LNCaP clone FGC (cell line): ENCODE results near the gene METTL21A.
"Not testable (repeated sequence)": the region's sequence is repeated elsewhere in the genome, so short reads cannot be mapped to it uniquely, and the experiment has no call there.

Experiments used
- DNase-seq: peaks from one replicate; pipeline ENCODE4 v3.0.0-alpha.2; 2011; ENCODE audit warnings: low read depth
- H3K4me3 ChIP-seq: 2 replicates; pipeline ENCODE4 v1.5.1; 2011; ENCODE audit warnings: mild to moderate bottlenecking, low read depth, low read length, control low read depth
- TF ChIP-seq, protein P1 (sequence below): IDR thresholded peaks from 2 replicates; pipeline ENCODE4 v1.5.1; 2012; ENCODE audit warnings: mild to moderate bottlenecking; ENCODE audit not compliant: control insufficient read depth, insufficient read depth; ENCODE audit errors: extremely low read depth

METTL21A gene

DNA sequence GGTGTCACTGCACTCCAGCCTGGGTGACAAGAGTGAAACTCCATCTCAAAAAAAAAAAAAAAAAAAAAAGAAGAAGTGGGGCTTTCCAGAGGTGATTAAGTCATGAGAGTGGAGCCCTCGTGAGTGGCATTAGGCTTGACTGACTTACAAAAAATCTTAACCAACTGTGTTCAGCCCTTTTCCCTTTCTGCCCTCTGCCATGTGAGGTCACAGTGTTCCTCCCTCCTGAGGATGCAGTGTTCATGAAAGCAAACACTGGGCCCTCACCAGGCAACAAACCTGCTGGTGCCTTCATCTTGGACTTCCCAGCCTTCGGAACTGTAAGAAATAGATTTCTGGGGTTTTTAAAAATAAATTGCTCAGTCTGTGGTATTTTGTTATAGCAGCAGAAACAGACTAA, 37.0 kb upstream of the METTL21A start:
- H3K4me3 ChIP-seq: no peak overlapping the region
- DNase-seq: no peak
- TF ChIP-seq, protein P1, sequence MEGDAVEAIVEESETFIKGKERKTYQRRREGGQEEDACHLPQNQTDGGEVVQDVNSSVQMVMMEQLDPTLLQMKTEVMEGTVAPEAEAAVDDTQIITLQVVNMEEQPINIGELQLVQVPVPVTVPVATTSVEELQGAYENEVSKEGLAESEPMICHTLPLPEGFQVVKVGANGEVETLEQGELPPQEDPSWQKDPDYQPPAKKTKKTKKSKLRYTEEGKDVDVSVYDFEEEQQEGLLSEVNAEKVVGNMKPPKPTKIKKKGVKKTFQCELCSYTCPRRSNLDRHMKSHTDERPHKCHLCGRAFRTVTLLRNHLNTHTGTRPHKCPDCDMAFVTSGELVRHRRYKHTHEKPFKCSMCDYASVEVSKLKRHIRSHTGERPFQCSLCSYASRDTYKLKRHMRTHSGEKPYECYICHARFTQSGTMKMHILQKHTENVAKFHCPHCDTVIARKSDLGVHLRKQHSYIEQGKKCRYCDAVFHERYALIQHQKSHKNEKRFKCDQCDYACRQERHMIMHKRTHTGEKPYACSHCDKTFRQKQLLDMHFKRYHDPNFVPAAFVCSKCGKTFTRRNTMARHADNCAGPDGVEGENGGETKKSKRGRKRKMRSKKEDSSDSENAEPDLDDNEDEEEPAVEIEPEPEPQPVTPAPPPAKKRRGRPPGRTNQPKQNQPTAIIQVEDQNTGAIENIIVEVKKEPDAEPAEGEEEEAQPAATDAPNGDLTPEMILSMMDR: no peak

DNA sequence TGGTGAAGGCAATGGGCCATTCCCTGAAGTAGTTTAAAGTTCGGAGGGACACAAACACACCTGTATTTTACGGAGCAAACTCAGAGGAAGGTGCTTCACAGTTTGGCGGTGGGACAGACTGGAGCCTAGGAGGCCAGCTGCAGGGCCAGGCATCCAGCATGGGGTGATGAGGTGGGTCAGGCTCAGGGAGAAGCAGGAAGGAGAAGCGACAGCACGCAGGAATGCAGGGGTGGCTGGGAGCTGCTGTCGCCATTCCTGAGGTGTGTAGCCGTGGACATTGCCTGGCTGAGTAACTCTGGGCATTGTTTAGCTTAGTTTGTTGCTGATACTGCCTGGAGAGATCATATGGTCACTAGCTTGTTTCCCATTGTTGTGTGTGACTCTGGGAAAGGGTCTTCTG, 35.8 kb upstream of the METTL21A start:
- H3K4me3 ChIP-seq: no peak overlapping the region
- no peak for DNase-seq
- TF ChIP-seq, protein P1: no peak

DNA sequence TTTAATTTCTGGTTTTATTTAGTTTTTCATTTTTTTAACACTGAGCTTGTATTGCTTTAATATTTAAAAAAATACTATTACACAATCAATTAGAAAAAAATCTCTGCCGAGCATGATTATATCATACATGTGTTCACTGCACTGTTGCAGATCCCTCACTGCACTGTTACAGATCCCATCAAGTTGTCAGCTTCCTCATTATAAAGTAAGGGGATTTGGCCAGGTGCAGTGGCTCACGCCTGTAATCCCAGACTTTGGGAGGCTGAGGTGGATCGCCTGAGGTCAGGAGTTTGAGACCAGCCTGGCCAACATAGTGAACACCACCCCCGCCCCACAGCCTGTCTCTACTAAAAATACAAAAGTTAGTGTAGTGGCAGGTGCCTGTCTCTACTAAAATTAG, 33.0 kb upstream of the METTL21A start:
- H3K4me3 ChIP-seq: no peak overlapping the region
- TF ChIP-seq, protein P1: no peak
- no peak for DNase-seq

DNA sequence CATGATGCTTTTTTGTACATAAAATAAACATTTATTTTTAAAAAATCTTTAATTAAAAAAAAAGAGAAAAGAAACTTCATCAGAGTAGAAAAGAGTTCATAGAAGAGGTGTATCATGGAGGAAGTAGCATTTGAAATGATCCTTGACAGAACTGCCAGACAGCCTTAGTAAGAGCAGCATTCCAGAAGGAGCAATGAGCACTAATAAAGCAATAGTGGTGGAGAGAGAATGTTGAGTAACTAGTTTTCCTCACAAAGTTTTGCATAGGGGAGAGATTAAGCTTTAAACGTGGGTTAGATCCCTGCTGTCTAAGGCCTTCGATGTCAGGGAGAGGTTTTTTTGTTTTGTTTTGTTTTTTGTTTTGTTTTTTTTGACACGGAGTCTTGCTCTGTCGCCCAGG, 29.8 kb upstream of the METTL21A start:
- no peak for DNase-seq
- no peak overlapping the region for H3K4me3 ChIP-seq
- TF ChIP-seq, protein P1: no peak

DNA sequence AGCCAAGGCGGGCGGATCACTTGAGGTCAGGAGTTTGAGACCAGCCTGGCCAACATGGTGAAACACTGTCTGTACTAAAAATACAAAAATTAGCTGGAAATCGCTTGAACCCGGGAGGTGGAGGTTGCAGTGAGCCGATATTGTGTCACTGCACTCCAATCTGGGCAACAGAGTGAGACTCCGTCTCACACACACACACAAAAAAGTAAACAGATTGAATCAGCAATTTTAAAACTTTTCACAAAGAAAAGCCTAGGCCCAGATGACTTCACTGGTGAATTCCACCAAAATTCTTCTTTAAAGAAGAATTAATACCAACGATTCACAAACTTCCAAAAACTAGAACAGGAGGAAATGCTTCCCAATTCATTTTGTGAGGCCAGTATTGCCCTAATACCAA, 21.4 kb upstream of the METTL21A start:
- not testable (repeated sequence) for DNase-seq, H3K4me3 ChIP-seq

DNA sequence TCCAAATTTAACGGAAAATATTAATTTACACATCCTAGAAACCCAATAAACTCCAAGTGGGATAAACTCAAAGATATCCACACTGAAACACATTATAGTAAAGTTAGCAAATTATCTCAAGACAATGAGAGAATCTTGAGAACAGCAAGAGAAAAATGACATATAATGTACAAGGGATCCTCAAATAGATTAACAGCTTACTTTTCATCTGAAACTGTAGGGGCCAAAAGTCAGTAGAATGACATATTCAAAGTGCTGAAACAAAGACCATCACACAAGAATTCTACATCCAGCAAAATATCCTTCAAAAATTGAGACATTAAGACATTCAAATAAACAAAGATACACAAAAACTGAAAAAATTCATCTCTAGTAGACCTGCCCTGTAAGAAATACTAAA, 18.7 kb upstream of the METTL21A start:
- TF ChIP-seq, protein P1: no peak
- no peak overlapping the region for H3K4me3 ChIP-seq
- DNase-seq: no peak

DNA sequence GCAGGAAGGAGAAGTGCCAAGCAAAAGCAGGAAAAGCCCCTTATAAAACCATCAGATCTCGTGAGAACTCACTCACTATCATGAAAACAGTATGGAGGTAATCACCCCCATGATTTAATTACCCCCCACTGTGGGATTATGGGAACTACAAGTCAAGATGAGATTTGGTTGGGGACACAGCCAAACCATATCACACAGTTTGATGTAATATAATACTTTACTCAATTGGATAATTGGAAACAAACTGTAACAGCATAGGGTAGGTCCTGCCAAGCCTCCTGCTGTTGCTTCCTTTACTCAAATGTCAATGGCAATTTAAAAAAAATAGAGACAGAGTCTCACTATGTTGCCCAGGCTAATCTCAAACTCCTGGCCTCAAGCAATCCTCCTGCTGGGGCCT, 15.5 kb upstream of the METTL21A start:
- DNase-seq: no peak
- no peak overlapping the region for H3K4me3 ChIP-seq
- TF ChIP-seq, protein P1: no peak

DNA sequence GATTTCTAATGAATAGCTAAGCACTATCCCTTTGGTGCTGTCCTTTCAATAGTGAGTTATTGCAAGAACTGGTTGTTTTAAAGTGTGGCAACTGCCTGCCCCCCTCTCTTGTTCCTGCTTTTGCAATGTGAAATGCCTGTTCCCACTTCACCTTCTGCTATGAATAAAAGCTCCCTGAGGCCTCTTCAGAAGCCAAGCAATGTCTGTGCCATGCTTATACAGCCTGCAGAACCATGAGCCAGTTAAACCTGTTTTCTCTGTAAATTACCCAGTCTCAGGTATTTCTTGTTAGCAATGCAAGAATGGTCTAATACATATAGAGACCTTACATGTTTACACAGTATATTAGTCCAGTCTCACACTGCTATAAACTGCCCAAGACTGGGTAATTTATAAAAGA, 15.0 kb upstream of the METTL21A start:
- TF ChIP-seq, protein P1: no peak
- H3K4me3 ChIP-seq: no peak overlapping the region
- no peak for DNase-seq

DNA sequence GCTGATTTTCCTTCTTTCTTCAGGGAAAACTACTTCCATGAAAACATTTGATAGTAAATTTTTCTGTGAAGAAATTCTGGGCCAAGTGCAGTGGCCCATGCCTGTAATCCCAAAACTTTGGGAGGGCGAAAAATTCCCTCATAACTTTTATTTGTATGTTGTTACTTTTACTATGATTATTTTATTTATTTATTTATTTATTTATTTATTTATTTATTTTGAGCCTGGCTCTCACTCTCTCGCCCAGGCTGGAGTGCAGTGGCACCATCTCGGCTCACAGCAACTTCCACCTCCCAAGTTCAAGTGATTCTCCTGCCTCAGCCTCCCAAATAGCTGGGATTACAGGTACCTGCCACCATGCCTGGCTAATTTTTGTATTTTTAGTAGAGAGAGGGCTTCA, 14.1 kb upstream of the METTL21A start:
- H3K4me3 ChIP-seq, DNase-seq: not testable (repeated sequence)
